ENCODE results near the gene SKP2.

- TF ChIP-seq POLR2A (IDR thresholded peaks at IDR 0.05; ENCODE audit: low read length) (no peak), GATA1 (IDR thresholded peaks at IDR 0.05; ENCODE audit: low read depth, low read length) (no peak)
These were observed 4.7 kb downstream of the SKP2 start for GRCh38 chr5:36156619-36157018.

All from erythroblast (primary cell).